NCI-H2196 (cell line): ENCODE data around the gene CARM1.
"Not testable (repeated sequence)": the region's sequence is repeated elsewhere in the genome, so short reads cannot be mapped to it uniquely, and the experiment has no call there.

ENCODE experiments used
- DNase-seq: peaks from one replicate; lab custom pipeline; 2025; ENCODE audit not compliant: unreplicated experiment; lab: John Stamatoyannopoulos, UW

The CARM1 gene

DNA sequence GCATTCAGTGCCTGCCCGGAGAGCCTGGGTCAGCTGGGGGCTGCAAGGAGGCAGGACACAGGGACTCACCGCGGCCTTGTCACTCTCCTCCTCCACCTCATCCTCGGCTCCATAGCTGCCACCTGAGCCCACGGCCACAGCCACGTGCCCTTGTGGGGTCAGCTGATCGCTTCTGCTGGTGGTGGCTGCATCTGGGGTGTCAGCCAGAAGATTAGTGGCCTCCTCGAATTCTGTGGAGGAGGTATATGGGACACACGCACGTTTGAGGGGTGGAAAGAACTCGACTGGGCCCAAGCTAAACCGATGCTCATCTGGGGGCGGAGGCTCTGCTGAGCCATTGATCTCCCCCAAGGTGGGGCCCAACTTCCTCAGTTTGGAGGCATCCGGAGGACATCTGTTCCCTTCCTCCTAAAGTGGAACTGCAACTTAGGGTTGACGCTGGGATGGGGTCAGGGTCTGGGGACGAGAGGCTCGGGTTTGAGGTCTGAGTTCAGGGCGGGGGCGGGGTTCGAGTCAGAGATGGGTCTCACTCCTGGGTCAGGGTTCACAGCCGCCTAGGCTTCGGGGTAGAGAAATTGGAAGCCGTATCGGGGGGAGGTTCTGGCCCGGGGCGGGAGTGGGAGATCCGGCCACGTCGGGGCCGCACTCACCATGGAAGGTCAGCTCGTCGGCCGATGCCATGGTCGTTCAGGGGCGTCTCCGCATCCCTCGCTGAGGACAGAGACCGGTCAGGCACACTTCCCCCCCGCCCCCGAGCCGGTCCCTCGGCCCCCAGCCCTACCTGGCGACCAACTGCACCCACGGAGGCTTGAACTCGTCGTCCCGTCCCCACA lies 56.6 kb downstream of the CARM1 start:
- DNase-seq: no peak

DNA sequence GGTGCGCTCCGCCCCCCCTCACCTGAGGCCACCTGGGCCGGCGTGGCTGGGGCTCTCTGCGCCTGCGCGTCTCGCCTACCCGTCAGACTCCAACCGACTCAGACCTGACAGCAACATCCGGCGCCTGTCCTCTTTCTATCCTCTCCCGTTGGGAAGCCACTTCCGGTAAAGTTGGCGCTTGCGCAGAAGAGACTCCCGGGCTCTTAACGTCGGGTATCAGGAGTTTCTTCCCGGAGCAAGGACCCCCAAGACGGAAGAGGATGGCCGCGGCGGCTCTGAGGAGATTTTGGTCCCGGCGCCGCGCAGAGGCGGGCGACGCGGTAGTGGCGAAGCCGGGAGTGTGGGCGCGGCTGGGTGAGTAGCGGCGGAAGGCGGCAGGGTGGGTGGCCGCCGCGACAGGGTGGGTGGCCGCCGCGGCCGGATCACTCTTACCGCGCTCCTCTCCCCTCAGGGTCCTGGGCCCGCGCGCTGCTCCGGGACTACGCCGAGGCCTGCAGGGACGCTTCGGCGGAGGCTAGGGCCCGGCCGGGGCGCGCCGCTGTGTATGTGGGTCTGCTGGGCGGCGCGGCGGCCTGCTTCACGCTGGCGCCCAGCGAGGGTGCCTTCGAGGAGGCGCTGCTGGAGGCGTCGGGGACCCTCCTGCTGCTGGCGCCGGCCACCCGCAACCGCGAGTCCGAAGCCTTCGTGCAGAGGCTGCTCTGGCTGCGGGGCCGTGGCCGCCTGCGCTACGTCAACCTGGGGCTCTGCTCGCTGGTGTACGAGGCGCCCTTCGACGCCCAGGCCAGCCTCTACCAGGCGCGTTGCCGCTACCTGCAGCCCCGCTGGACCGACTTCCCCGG lies 57.4 kb downstream of the CARM1 start, which contains the start of the genes TIMM29 and YIPF2:
Gene TIMM29 (plus strand): TSS at position 249 of the 839 bp plus-strand sequence. CDS start 12 bp downstream, at position 261.
Gene YIPF2 (minus strand): TSS at position 77 of the 839 bp plus-strand sequence. CDS start 229 bp downstream, outside the sequence.
- DNase-seq: peak; percentile 99

DNA sequence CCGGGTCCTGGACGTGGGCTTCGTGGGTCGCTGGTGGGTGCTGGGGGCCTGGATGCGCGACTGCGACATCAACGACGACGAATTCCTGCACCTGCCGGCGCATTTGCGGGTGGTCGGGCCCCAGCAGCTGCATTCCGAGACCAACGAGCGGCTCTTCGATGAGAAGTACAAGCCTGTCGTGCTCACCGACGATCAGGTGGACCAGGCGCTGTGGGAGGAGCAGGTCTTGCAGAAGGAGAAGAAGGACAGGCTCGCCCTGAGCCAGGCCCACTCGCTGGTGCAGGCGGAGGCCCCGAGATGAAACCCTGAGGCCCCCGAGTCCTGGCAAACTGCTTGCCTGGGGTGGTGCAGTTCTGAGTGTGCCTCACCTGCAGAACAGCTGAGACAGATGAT lies 58.0 kb downstream of the CARM1 start:
- DNase-seq: no peak

- no peak for DNase-seq
These were observed 64.2 kb downstream of the CARM1 start for GRCh38 chr19:10935371-10936059.

GRCh38 chr19:10936661-10937084 lies 65.3 kb downstream of the CARM1 start:
- peak; percentile 85 for DNase-seq

- not testable (repeated sequence) for DNase-seq
These were observed 70.3 kb downstream of the CARM1 start for GRCh38 chr19:10941649-10942048.

- DNase-seq: not testable (repeated sequence)
These were observed 72.1 kb downstream of the CARM1 start for GRCh38 chr19:10943412-10943811.

DNA sequence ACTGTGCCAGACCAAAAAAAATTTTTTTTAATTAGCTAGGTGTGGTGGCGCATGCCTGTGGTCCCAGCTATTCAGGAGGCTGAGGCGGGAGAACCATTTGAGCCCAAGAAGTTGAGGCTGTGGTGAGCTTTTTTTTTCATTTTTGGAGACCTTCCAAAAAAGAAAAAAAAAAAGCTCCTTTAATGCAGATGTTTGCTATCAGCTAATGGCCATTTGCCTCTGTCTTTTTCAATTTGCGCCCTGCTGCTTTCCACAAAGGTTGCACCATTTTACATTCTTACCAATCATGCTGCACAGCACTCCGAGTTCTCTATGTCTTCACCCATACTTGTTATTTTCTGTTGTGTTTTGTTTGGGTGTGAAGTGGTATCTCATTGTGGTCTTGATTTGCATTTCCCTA lies 73.9 kb downstream of the CARM1 start:
- no peak for DNase-seq

DNA sequence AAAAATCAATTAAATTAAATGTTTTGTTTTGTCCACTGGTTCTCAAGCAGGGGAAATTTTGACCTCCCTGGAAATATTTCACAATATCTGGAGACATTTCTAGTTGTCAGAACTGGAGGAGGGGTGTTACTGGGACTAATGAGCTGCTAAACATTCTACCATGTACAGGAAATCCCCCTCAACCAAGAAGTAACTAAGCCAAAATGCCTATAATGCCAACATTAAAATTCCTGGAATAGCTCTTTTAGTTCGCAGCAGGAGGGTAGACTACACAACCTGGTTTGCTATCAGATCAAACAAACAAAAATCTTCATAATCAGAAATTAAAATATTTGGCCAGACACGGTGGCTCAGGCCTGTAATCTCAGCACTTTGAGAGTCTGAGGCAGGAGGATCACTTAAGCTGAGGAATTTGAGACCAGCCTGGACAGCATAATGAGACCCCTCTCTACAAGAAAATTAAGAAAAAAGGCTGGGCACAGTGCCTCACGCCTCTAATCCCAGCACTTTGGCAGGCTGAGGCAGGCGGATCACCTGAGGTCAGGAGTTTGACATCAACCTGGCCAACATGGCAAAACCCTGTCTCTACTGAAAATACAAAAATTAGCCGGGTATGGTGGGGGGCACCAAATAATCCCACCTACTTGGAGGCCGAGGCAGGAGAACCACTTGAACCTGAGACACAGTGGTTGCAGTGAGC lies 75.8 kb downstream of the CARM1 start:
- no peak for DNase-seq

- DNase-seq: peak; percentile 58
These were observed 81.5 kb downstream of the CARM1 start for GRCh38 chr19:10952809-10953208.

DNA sequence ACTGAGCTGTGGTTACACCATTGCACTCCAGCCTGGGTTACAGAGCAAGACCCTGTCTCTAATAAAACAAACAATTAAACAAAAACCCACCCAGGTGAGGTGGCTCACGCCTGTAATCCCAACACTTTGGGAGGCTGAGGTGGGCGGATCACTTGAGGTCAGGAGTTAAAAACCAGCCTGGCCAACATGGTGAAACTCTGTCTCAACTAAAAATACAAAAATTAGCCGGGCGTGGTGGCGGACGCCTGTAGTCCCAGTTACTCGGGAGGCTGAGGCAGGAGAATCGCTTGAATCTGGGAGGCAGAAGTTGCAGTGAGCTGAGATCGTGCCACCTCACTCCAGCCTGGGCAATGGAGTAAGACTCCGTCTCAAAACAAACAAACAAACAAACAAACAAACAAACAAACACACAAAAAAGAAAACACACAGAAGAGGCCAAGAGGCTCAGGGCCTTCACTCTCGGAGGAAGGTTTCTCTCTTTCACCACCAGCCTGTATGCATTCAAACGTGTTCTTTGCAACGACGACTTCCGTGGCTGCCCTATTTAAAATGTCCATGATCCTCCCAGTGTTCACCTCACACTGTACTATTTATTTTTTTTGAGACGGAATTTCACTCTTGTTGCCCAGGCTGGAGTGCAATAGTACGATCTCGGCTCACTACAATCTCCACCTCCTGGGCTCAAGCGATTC lies 88.1 kb downstream of the CARM1 start:
- DNase-seq: not testable (repeated sequence)

GRCh38 chr19:10960314-10961072 lies 89.1 kb downstream of the CARM1 start, which contains the start of gene SMARCA4:
Gene SMARCA4, plus strand, starts transcription at chr19:10961030. Its CDS starts 23,122 bp downstream, at chr19:10984152.
- peak; percentile 99 for DNase-seq

DNA sequence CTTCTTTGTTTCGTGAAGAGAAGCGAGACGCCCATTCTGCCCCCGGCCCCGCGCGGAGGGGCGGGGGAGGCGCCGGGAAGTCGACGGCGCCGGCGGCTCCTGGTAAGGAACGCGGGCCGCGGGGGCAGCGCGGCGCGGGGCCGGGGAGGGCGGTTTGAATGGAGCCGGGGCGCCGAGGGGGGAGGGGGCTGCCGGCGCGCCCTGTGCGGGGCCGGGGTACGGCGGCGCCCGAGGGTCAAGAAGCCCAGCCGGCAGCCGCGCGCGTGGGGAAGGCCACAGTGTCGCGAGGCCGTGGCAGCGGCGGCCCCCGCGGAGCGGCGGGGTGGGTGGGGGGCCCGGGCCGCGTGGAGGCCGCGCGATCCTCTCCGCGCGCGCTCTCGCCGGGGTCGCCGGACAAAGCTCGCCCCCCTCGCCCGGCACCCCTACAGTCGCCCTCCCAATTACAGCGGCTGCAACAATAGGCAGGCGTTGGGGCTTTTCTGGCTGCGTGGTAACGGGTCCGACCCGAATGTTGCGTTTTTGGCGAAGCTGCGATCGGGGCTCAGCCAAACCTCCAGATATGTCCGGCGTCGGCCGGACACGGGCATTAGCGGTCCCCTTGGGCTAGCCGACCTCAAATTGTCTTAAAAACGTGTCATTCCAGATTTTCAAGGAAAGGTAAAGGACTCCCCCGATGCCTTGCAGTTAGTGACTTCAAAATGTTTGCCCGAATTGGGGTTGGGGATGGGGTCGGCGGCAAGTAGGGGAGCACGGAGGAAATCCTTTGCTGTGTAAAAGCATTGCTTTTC lies 89.9 kb downstream of the CARM1 start:
- DNase-seq: no peak

DNA sequence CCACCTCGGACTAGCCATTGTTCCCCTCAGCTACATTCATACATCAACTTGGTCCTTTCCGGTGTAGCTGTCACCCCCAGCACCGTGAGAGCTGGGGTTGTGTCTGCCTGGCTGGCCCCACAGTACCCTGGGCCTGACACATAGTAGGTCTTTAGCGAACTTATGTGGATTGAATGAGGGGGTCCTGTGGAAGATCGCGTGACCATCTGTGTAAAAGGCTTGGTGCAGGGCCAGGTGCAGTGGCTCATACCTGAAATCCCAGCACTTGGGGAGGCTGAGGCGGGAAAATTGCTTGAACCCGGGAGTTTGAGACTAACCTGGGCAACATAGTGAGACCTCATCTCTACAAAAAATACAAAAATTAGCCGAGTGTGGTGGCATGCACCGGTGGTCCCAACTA lies 91.5 kb downstream of the CARM1 start:
- no peak for DNase-seq

GRCh38 chr19:10963865-10964264 lies 92.5 kb downstream of the CARM1 start:
- no peak for DNase-seq

DNA sequence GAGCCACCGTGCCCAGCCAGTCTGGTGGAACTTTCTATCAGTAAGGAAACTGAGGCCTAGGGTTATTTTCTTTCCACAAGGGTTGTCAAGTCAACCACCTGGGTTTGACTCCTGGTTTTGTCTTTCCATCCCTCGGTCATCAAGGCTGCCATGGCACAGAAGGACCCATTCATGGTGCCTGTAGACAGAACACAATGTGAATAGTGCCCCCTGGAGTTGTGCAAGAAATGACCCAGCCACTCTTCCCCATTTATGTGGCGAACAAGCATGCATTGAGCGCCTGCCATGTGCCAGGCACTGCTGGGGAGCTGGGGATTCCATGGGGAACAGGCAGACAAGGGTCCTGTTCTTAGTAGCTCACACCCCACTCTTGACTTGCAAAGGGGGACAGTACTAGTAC lies 93.5 kb downstream of the CARM1 start:
- no peak for DNase-seq

GRCh38 chr19:10965398-10965797 lies 94.0 kb downstream of the CARM1 start:
- DNase-seq: no peak

DNA sequence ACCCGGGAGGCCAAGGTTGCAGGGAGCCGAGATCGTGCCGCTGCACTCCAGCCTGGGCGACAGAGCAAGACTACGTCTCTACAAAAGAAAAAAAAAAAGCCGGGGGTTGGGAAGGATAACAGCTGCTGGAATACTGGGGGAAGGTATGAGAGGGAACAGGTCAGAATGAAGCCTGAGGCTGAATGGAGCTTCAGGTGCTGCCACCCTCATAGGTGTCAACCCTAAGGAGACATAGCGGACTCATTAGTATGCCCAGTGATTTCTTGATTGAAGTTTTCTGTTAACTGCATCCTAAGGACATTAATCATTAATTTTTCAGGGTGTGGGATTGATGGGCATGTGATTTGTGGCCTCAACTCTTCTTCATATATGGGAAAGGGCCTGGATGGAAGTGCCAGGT lies 95.5 kb downstream of the CARM1 start:
- DNase-seq: no peak
